Stimulated activated CD4-positive, alpha-beta T cell treated with anti-CD3 and anti-CD28 coated beads, Interleukin-1b, Interleukin-23, amount 100 ng/mL, for 24 hours (primary cell): ENCODE measurements around the gene TSPAN13.

Experiments
- DNase-seq, 4 experiments: peaks; one replicate each; pipeline ENCODE4 v3.0.0-alpha.2; 2020; ENCODE audit warnings: low read depth in 4 of 4, low spot score in 1 of 4

The TSPAN13 gene

DNA sequence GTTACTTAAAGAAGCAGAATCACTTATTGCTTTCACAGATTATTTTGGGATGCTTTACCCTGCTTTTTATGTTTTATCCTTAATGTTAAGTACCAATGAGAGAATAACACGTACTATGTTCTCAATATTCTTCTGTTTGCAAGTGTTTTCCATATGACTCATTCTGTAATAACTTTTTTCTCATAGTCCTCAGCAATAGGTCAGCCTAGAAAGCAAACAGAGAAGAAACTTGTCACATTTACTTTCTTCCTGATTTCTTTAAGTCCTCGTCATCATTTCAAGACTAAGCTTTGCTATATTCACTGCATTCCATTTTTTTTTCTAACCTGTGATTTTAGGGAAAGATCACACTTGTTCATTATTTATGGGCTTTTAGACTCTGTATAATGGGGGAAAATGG is 58.0 kb downstream of the TSPAN13 start:
- no peak for DNase-seq

DNA sequence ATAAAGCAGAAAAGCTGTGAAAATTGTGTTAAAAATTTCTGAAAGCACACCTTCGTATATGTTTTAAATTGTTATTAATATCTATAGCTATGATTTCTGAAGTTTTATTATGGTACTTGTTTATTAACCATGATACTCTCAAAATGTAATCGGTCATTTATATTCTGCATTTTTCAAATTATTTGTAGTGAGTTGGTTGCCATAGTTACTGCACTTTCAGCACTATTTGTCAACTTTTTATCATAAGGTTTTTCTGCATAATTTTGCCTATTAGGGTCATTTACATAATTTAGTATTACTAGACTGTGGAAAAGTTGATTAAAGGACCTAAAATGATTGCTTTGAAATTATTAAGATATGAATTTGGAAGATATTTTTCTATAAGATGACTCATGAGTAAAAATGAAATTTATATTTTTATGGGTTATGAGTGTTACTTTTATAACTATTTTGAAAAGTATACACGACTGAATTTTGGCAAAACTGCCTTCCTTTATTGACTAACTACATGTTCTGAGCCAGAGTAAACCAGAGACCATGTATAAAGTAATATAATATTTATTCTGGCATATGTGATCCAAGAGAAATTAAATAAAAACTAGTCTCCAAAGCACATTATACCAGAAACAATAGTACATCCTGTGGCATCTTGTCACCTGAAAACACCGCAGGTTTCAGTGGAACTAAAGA is 59.1 kb downstream of the TSPAN13 start:
- no peak for DNase-seq

DNA sequence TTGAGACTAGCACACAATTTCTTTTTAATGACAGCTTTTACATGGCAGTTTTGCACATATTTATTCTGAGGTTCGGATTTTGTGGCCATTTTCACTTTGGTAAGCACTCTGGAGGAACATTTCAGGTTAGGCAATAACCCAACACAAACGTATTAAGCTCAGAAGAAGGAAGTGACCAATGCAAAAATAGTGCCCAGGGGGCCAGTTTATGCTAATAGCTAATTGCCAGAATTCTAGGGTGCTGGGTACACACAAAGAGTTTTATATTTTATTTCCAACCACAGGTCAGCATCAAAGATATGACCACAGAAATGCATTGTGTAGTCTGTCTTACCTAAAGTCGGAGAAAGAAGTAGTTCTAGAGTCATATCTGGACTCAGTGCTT is 59.7 kb downstream of the TSPAN13 start:
- DNase-seq, result no peak

DNA sequence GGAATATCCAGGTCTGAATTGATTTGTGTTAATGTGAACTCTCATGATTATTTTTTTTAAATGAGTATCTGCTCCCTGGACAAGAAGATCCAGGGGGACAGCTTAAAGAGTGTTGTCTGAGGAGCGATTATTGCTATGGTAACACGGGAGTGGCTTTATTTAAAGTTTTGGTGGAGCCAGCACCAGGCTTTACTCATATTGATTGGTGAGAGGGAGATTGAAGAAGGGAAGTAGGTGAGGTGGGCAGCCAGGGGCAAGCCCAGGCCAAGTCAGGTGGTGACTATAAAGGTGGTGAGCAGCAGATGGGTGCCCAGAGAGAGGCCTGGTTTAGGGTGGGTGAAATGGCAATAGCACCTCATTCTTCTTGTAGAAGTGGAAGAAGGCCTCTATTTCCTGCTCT is 61.4 kb downstream of the TSPAN13 start:
- no peak for DNase-seq

DNA sequence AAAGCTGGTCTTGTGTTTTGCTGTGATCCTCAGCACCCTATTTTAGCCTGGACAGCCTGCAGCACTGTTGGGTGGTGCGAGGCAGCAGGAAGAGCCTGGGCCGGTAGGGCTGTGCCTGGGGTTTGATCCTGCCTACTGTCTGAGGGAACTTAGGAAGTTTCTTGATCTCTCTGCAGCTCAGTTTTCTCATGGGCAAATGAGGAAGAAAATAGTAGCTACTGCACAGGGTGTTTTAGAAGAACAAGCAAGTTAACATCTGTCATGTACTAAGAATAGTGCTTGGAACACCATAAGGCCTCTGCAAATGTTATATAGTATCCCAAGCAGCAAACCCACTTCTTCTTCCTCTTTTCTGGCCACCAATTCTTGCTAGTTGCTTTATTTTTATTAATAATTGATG is 63.3 kb downstream of the TSPAN13 start:
- DNase-seq, result no peak

DNA sequence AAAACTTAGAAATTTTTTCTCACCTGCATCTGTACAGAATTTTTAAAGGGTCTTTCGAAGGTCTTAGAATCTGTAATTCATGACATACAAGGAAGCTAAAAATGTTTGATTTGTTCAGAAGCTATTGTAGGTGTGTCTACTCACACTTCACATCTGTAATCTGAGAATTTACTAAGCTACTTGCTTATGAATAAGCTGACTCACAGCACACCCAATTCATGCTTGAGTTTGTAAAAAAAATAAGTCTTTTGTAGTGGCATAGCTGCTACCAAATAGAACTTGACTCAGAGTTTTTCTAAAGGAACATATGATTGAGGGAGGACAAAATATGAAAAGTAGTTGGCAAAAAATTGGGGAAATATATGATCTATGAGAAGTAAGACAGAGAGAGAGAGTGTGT is 64.0 kb downstream of the TSPAN13 start:
- no peak for DNase-seq

DNA sequence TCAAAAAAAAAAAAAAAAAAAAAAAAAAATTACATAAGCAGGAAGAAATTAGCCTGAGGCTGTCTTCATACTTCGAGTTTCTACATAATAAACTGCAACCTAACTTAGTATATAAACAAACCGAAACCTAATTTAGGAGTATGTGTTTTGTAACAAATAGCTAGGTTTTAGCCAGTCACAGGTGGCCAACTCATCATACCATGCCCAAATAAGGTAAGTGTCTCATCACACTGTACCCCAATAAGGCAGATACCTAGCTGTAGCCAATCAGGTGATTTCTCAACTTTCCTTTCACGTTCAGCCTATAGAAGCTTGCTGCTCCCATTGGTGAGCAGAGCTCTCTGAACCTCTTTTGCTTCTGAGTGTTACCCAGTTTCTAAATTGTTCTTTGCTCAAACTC is 65.2 kb downstream of the TSPAN13 start:
- DNase-seq, result no peak

DNA sequence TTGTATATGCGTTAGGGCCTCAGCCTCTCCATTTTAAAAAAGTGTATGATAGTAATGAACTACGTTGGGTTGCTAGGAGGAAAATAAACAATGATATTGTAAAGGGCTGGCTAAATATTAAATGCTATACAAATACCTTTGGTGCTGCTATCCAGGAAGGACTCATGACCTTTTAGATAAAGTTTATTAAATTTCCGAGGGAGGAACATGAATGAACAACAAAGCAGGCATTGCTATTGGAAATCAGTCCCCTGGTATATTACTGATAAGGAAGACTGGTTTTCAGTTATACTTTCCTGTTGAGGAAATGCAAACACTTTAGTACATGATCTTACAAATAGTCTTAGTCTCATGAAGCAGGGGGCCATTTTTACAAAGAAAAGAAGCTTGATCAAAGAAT is 68.5 kb downstream of the TSPAN13 start:
- no peak for DNase-seq

DNA sequence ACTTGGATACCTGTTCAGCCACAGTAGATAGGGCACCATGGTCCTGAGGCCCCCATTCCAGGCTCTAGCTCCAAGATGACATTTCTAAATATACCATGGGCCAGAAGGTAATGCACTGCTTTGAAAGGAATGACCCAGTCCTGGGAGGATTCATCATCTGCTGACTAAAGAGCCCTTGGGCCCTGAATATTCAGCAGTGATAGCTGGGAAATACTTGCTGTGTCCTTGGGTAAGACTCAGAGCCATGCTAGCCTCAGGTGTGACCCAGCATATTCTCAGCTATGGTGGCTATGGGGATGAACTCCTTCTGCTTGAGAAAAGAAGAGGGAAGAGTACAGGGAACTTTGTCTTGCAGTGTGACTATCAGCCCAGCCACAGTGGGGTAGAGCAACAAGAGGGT is 72.5 kb downstream of the TSPAN13 start:
- no peak for DNase-seq

DNA sequence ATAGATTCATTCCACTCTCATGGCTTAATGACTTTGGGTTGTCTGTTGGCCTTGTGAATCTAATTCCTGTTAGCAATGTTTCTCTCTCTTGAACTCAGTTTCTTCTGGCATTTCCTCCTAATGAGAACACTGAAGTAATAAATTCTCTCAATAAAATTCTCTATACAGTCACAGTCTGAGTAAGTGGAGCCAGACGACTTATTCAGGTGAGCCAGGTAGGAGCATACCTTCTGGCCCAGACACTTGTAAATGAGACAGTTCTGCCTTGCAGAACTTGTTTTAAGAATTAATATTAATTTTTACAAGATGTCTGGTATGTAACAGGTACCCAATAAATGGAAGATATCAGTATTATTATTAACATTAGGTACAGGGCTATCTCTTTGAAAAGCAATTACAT is 79.8 kb downstream of the TSPAN13 start:
- DNase-seq, result no peak
